Breast epithelium (tissue), 4 donors: Measurements from ENCODE around the gene LPP. TPM values are rescaled to one million over a fixed set of nuclear protein-coding genes. Genes with fewer than 3 reads are reported as not detected.

ENCODE experiments used
- DNase-seq, 2 donors: peaks; one replicate each; pipeline ENCODE4 v3.0.0-alpha.2; 2019; ENCODE audit warnings: low spot score in 2 of 2
- H3K27ac ChIP-seq, 2 donors: fragments of 200-600 bp; sonication (generic) in 1 of 2; one replicate each; pipeline ENCODE4 v1.5.1; 2016 to 2019; ENCODE audit warnings: mild to moderate bottlenecking in 1 of 2
- H3K27me3 ChIP-seq, 2 donors: fragments of 200-600 bp; sonication (generic) in 1 of 2; one replicate each; pipeline versions ENCODE4 v1.5.1 to v1.6.0; 2017 to 2019; ENCODE audit warnings: control low read depth in 1 of 2, mild to moderate bottlenecking in 1 of 2
- H3K36me3 ChIP-seq: fragments of 200-600 bp; one replicate; pipeline ENCODE4 v1.5.1; 2019
- H3K4me1 ChIP-seq, 2 donors: fragments of 200-600 bp; sonication (generic); one replicate each; pipeline ENCODE4 v1.5.1; 2016 to 2019; ENCODE audit warnings: control low read depth in 1 of 2
- H3K4me3 ChIP-seq, 3 donors: fragments of 200-600 bp; sonication (generic); 1 replicate in 2 of 3; 2 replicates in 1 of 3; pipeline ENCODE4 v1.5.1; 2016 to 2019; ENCODE audit warnings: mild to moderate bottlenecking in 3 of 3, moderate library complexity in 2 of 3
- H3K9me3 ChIP-seq, 2 donors: fragments of 200-600 bp; sonication (generic) in 1 of 2; one replicate each; pipeline ENCODE4 v1.5.1; 2016 to 2019; ENCODE audit warnings: control low read depth in 1 of 2
- POLR2A ChIP-seq: fragments of 450-650 bp; IDR thresholded peaks from one replicate; pipeline ENCODE4 v1.6.1; 2016; ENCODE audit warnings: antibody characterized with exemption, mild to moderate bottlenecking, moderate library complexity
- POLR2AphosphoS5 ChIP-seq, 3 donors: sonication (generic); formaldehyde crosslinking; IDR thresholded peaks; one replicate each; pipeline ENCODE4 v1.6.1; 2017; ENCODE audit warnings: antibody characterized with exemption in 3 of 3
- intact Hi-C: fragments of 100-400 bp; cut with DNase I; formaldehyde crosslinking; loops from one replicate; pipeline ENCODE4 v1.15.1; 2023; ENCODE audit warnings: low total_unique reads
- total RNA-seq, 3 donors: library from RNA; depleted of rRNA; stranded (reverse); fragments of >200 nt; gene quantifications; one replicate each; pipeline ENCODE4 v1.1.0, GENCODE V29; 2016
- TF ChIP-seq, protein P1 (sequence below), 3 donors: fragments of 450-650 bp; IDR thresholded peaks; one replicate each; pipeline ENCODE4 v1.5.1; 2016 to 2017; ENCODE audit warnings: antibody characterized with exemption in 3 of 3, mild to moderate bottlenecking in 3 of 3, moderate library complexity in 3 of 3

LPP gene
- total RNA-seq, 3 donors from 2014 or later = 135 to 183 (median 147) TPM

DNA sequence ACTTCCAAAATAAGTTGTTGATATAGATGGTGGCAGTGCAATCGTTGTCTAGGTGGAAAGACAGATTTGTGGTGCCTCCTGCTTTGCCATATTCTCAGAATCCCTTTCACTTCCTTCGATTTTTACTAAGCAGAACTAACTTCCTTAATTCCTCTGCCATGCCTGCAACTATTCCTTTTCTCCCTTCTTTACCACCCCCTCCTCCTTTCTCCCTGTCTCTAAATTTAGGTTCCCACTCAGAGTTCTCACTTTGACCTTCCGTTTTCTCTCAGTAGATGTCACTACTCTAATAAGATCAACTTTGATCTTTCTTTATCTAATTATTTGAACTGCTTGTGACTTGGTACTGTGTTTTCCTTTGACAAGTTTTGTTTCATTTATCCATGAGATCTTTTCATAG is 351.2 kb downstream of the LPP start:
- no peak overlapping the region for H3K27ac ChIP-seq
- peaks cover 0 to 12% of the 10 kb centered on the region in 2 donors for H3K9me3 ChIP-seq
- H3K27me3 ChIP-seq = no peaks in the 10 kb centered on the region
- intact Hi-C loops = loop anchor here (10.0 kb wide), 1 partner anchor 1290 kb away; no protein-coding TSS in a partner anchor
- no peak overlapping the region for H3K4me3 ChIP-seq
- H3K4me1 ChIP-seq = no peaks in the 10 kb centered on the region
- no peak for DNase-seq
- no peaks in the 10 kb centered on the region for H3K36me3 ChIP-seq
- TF ChIP-seq POLR2AphosphoS5 (IDR thresholded peaks at IDR 0.05) (no peak), POLR2A (no peak)
- TF ChIP-seq, protein P1, sequence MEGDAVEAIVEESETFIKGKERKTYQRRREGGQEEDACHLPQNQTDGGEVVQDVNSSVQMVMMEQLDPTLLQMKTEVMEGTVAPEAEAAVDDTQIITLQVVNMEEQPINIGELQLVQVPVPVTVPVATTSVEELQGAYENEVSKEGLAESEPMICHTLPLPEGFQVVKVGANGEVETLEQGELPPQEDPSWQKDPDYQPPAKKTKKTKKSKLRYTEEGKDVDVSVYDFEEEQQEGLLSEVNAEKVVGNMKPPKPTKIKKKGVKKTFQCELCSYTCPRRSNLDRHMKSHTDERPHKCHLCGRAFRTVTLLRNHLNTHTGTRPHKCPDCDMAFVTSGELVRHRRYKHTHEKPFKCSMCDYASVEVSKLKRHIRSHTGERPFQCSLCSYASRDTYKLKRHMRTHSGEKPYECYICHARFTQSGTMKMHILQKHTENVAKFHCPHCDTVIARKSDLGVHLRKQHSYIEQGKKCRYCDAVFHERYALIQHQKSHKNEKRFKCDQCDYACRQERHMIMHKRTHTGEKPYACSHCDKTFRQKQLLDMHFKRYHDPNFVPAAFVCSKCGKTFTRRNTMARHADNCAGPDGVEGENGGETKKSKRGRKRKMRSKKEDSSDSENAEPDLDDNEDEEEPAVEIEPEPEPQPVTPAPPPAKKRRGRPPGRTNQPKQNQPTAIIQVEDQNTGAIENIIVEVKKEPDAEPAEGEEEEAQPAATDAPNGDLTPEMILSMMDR (IDR thresholded peaks at IDR 0.05) = no peak

DNA sequence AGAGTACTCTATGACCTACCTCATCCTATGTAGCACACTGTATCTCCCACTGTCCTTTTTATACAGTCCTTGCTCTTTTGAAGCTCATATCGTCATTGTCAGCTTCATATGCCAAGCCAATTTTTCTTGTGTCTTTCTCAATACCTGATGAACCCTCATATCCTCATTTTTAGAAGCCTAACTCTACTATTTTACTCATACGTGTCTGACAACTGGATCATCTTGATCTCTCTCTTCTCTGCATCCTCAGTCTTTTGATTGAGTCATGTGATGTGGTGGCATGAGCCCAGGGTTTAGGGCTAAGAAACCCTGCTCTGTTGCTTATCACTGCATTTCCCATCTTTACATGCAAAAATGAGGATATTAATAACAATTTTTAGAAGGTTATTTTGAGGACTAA is 352.0 kb downstream of the LPP start:
- DNase-seq = no peak
- Histone ChIP-seq H3K27ac (no peak overlapping the region), H3K4me1 (no peaks in the 10 kb centered on the region), H3K4me3 (no peak overlapping the region), H3K36me3 (no peaks in the 10 kb centered on the region), H3K9me3 (peaks cover 0 to 12% of the 10 kb centered on the region in 2 donors), H3K27me3 (no peaks in the 10 kb centered on the region)
- intact Hi-C loops = loop anchor here (10.0 kb wide), 1 partner anchor 1291 kb away; no protein-coding TSS in a partner anchor
- TF ChIP-seq POLR2A (no peak), POLR2AphosphoS5 (IDR thresholded peaks at IDR 0.05) (no peak)
- TF ChIP-seq, protein P1 (IDR thresholded peaks at IDR 0.05) = no peak

DNA sequence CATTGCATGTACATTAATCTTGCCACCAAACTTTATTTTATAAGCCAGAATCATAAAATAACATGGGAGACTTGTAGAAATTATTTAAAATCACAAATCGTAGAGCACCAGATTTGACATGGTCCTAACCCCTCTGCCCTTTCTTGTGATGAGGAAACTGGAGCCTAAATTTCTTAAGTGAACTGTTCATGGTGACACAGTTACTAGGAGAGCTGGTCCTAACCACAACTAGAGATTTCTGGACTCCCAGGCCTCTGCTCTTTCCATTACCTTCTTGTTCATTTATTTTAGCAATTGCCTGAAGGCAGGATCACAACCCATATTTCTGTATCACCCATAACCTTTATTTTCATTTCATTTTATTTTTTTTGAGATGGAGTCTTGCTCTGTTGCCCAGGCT is 352.5 kb downstream of the LPP start:
- intact Hi-C loops = loop anchor here (10.0 kb wide), 1 partner anchor 1292 kb away; no protein-coding TSS in a partner anchor
- Histone ChIP-seq H3K27ac (no peak overlapping the region), H3K4me3 (no peak overlapping the region), H3K9me3 (peaks cover 0 to 12% of the 10 kb centered on the region in 2 donors), H3K4me1 (no peaks in the 10 kb centered on the region), H3K36me3 (no peaks in the 10 kb centered on the region), H3K27me3 (no peaks in the 10 kb centered on the region)
- DNase-seq = no peak
- TF ChIP-seq, protein P1 (IDR thresholded peaks at IDR 0.05) = no peak

DNA sequence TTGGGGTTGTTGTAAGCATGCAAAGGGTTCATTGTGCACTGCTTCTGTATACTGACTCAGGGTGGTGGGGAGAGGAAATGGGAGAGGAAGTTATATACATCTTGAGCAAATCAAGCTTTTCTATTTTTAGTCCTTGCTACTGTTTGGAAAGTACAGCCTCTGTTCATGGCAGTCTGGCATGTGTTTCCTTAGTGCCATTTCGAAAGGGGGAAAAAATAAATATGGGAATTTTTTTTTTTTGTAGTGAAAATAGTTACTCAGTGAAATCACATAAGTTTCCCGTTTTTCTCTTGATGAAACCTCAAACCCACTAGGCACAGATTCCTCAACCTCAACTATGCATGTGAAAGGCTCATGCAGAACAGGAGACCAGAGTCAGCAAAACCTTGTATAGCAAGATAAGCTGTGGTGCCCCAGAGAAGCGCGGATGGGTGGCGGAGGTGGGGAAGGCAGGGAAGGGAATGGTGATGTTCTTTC is 353.3 kb downstream of the LPP start:
- H3K27ac ChIP-seq = no peak overlapping the region
- H3K36me3 ChIP-seq = no peaks in the 10 kb centered on the region
- no peaks in the 10 kb centered on the region for H3K4me1 ChIP-seq
- H3K4me3 ChIP-seq = no peak overlapping the region
- intact Hi-C loops = loop anchor here (10.0 kb wide), 1 partner anchor 1292 kb away; no protein-coding TSS in a partner anchor
- TF ChIP-seq, protein P1 (IDR thresholded peaks at IDR 0.05) = no peak
- no peak for TF ChIP-seq POLR2A
- TF ChIP-seq POLR2AphosphoS5 (IDR thresholded peaks at IDR 0.05) = no peak
- H3K27me3 ChIP-seq = no peaks in the 10 kb centered on the region
- H3K9me3 ChIP-seq = peaks cover 0 to 12% of the 10 kb centered on the region in 2 donors
- DNase-seq = no peak

DNA sequence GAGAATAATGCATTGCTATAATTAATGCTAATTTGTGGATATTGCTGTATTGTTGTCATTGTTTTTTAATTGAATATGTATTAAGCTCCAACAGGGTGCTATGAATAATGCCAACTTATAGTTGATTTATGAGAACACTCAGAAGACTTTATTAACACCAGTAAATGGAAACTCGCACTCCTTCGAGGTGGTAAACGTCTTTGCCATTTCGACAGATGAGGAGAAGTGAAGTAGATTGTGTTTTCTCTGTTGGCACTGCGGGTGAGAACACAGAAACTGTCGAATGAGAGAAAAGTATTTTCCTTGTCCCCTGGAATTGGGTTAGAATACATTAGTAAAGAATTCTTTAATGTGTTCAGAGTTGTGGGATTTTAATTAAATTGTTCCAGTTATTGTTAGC is 354.5 kb downstream of the LPP start:
- Histone ChIP-seq H3K4me1 (no peaks in the 10 kb centered on the region), H3K4me3 (no peak overlapping the region), H3K27me3 (no peaks in the 10 kb centered on the region), H3K36me3 (no peaks in the 10 kb centered on the region), H3K27ac (no peak overlapping the region), H3K9me3 (peaks cover 0 to 6% of the 10 kb centered on the region in 2 donors)
- intact Hi-C loops = loop anchor here (10.0 kb wide), 1 partner anchor 1294 kb away; no protein-coding TSS in a partner anchor
- TF ChIP-seq POLR2A (no peak), POLR2AphosphoS5 (IDR thresholded peaks at IDR 0.05) (no peak)
- TF ChIP-seq, protein P1 (IDR thresholded peaks at IDR 0.05) = no peak
- DNase-seq = no peak
